HepG2 (cell line): Measurements from ENCODE around the gene SLC7A10. TPM values are rescaled to one million over a fixed set of nuclear protein-coding genes. Genes with fewer than 3 reads are reported as not detected.

Experiments
- CBX2 ChIP-seq, 2 experiments: fragments of 200-600 bp in 1 of 2; sonication (generic); formaldehyde crosslinking in 1 of 2; IDR thresholded peaks; 2 replicates each; pipeline versions ENCODE4 v1.7.0 to v1.8.1; 2018 to 2022; ENCODE audit warnings: low read depth in 2 of 2, low read length in 1 of 2, mild to moderate bottlenecking in 1 of 2, missing genetic modification reagents in 1 of 2
- DMAP1 ChIP-seq: IDR thresholded peaks from 2 replicates; pipeline ENCODE4 v1.6.1; 2016
- FOXC1 ChIP-seq: sonication (generic); formaldehyde crosslinking; IDR thresholded peaks from 2 replicates; pipeline ENCODE4 v1.8.0; 2022; ENCODE audit warnings: mild to moderate bottlenecking, missing genetic modification reagents, borderline replicate concordance
- KLF13 ChIP-seq: sonication (generic); formaldehyde crosslinking; IDR thresholded peaks from 2 replicates; pipeline ENCODE4 v1.4.0; 2020; ENCODE audit warnings: mild to moderate bottlenecking, missing genetic modification reagents
- KLF9 ChIP-seq: IDR thresholded peaks from 2 replicates; pipeline ENCODE4 v1.6.1; 2016; ENCODE audit warnings: low read depth
- RFXAP ChIP-seq: sonication (generic); formaldehyde crosslinking; IDR thresholded peaks from 2 replicates; pipeline ENCODE4 v1.4.0; 2020; ENCODE audit warnings: missing genetic modification reagents, borderline replicate concordance
- RXRA ChIP-seq: sonication (generic); formaldehyde crosslinking; IDR thresholded peaks from 2 replicates; pipeline ENCODE4 v1.5.1; 2020; ENCODE audit warnings: missing genetic modification reagents
- SALL1 ChIP-seq: sonication (generic); formaldehyde crosslinking; IDR thresholded peaks from 2 replicates; pipeline ENCODE4 v1.8.0; 2022; ENCODE audit warnings: mild to moderate bottlenecking, missing genetic modification reagents
- SIX4 ChIP-seq: sonication (generic); formaldehyde crosslinking; IDR thresholded peaks from 2 replicates; pipeline ENCODE4 v1.4.0; 2020; ENCODE audit warnings: missing genetic modification reagents
- SOX13 ChIP-seq, 3 experiments: fragments of 450-650 bp in 1 of 3; sonication (generic) in 1 of 3; formaldehyde crosslinking in 1 of 3; IDR thresholded peaks in 2 of 3; conservative IDR thresholded peaks in 1 of 3; 2 replicates each; pipeline versions ENCODE4 v1.5.0 to v1.6.1; 2016 to 2020; ENCODE audit warnings: antibody characterized with exemption in 1 of 3, mild to moderate bottlenecking in 1 of 3, missing compliant biosample characterization in 1 of 3, missing genetic modification reagents in 1 of 3, moderate library complexity in 1 of 3
- SRSF9 ChIP-seq: fragments of 200-400 bp; formaldehyde crosslinking; IDR thresholded peaks from 2 replicates; pipeline ENCODE4 v1.6.1; 2018; ENCODE audit warnings: borderline replicate concordance, mild to moderate bottlenecking, low read depth, low read length; ENCODE audit not compliant: insufficient read depth, poor library complexity, severe bottlenecking
- ZFYVE20 ChIP-seq: sonication (generic); formaldehyde crosslinking; IDR thresholded peaks from 2 replicates; pipeline ENCODE4 v1.8.0; 2023; ENCODE audit warnings: low read depth, mild to moderate bottlenecking, moderate library complexity, missing genetic modification reagents, borderline replicate concordance
- ZNF367 ChIP-seq: sonication (generic); formaldehyde crosslinking; IDR thresholded peaks from 2 replicates; pipeline ENCODE4 v1.4.0; 2020; ENCODE audit warnings: missing genetic modification reagents, borderline replicate concordance
- ZNF546 ChIP-seq: sonication (generic); formaldehyde crosslinking; conservative IDR thresholded peaks from 2 replicates; pipeline ENCODE4 v1.8.1; 2023; ENCODE audit warnings: mild to moderate bottlenecking, missing genetic modification reagents
- ZNF547 ChIP-seq: sonication (generic); formaldehyde crosslinking; IDR thresholded peaks from 2 replicates; pipeline ENCODE4 v1.5.1; 2020; ENCODE audit warnings: mild to moderate bottlenecking, missing genetic modification reagents
- polyA plus RNA-seq, 8 experiments: library from polyadenylated mRNA; depleted of rRNA in 3 of 8; stranded (reverse) in 7 of 8; unstranded in 1 of 8; fragments of >200 nt; fragmentation: Illumina TruSeq in 4 of 8; extraction: Trizol in 4 of 8; gene quantifications; 2 replicates each; pipeline versions ENCODE4 v1.2.1 to v1.2.3, GENCODE V29; 2011 to 2016; ENCODE audit warnings: low read depth in 4 of 8, missing spikeins in 1 of 8, mixed read lengths in 1 of 8; ENCODE audit not compliant: insufficient read depth in 1 of 8
- total RNA-seq, 5 experiments: library from RNA; depleted of rRNA; stranded (reverse); fragments of >200 nt; fragmentation: Illumina TruSeq; extraction: Trizol; gene quantifications; 2 replicates each; pipeline ENCODE4 v1.2.3, GENCODE V29; 2016; ENCODE audit warnings: low read depth in 1 of 5
- TF ChIP-seq, protein P1 (sequence below): sonication (generic); formaldehyde crosslinking; IDR thresholded peaks from 2 replicates; pipeline ENCODE4 v1.5.1; 2020; ENCODE audit warnings: missing genetic modification reagents, mild to moderate bottlenecking, borderline replicate concordance
- TF ChIP-seq, protein P2 (sequence below), 2 experiments: sonication (generic) in 1 of 2; formaldehyde crosslinking in 1 of 2; IDR thresholded peaks; 2 replicates each; pipeline versions ENCODE4 v1.5.1 to v1.6.1; 2011 to 2020; ENCODE audit warnings: borderline replicate concordance in 1 of 2, low read depth in 1 of 2, low read length in 1 of 2, mild to moderate bottlenecking in 1 of 2, missing genetic modification reagents in 1 of 2, moderate library complexity in 1 of 2
- TF ChIP-seq, protein P3 (sequence below): sonication (generic); formaldehyde crosslinking; IDR thresholded peaks from 2 replicates; pipeline ENCODE4 v1.9.0; 2021; ENCODE audit warnings: missing genetic modification reagents, borderline replicate concordance
- TF ChIP-seq, protein P4 (sequence below): fragments of 450-650 bp; IDR thresholded peaks from 2 replicates; pipeline ENCODE4 v1.6.1; 2017; ENCODE audit warnings: mild to moderate bottlenecking

SLC7A10 gene
- total and polyA plus RNA-seq, 2 of the 13 experiments (the other 11 are each of a cell fraction or from before 2014, with no cell fraction given), result 1.1 to 2.2 TPM

DNA sequence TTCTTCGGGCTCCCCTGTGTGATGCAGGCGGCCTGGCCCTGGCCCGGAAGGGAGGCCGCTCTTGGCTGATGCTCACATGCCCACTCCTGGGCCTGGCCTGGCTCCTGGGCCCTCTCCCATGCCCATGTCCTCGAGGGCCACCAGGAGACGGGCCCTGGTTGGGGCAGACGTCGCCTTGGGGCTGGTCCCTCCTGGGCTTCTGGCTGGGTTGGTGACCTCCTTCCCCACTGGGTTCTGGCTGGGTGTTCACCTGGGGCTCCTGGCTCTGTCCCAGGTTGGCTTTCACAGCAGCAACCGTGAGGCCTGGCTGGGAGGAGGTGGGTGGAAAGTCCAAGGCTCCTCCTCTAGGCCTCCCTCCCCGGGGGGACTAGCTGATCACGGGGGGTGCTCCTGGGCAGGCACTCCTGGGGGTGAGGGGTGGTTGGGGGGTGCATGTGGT lies 15.5 kb upstream of the SLC7A10 start (continued):
- TF ChIP-seq SOX13 (IDR thresholded peaks at IDR 0.05) (no peak), SOX13 (CRISPR knock-in tag; conservative IDR thresholded peaks at IDR 0.05 in 1 of 2, IDR thresholded peaks at IDR 0.05 in 1 of 2) (no peak), DMAP1 (CRISPR knock-in tag) (no peak), RXRA (CRISPR knock-in tag) (no peak), KLF13 (no peak), SRSF9 (no peak), KLF9 (no peak), RFXAP (CRISPR knock-in tag) (no peak), FOXC1 (no peak), SALL1 (CRISPR knock-in tag) (peak; percentile 40), ZNF547 (CRISPR knock-in tag) (no peak), ZNF546 (no peak), CBX2 (IDR thresholded peaks at IDR 0.05; ENCODE audit: low read depth, low read length) (no peak), CBX2 (CRISPR knock-in tag; IDR thresholded peaks at IDR 0.05; ENCODE audit: low read depth) (no peak), SIX4 (no peak), ZNF367 (CRISPR knock-in tag) (no peak), ZFYVE20 (CRISPR knock-in tag) (no peak)
- TF ChIP-seq, protein P1, sequence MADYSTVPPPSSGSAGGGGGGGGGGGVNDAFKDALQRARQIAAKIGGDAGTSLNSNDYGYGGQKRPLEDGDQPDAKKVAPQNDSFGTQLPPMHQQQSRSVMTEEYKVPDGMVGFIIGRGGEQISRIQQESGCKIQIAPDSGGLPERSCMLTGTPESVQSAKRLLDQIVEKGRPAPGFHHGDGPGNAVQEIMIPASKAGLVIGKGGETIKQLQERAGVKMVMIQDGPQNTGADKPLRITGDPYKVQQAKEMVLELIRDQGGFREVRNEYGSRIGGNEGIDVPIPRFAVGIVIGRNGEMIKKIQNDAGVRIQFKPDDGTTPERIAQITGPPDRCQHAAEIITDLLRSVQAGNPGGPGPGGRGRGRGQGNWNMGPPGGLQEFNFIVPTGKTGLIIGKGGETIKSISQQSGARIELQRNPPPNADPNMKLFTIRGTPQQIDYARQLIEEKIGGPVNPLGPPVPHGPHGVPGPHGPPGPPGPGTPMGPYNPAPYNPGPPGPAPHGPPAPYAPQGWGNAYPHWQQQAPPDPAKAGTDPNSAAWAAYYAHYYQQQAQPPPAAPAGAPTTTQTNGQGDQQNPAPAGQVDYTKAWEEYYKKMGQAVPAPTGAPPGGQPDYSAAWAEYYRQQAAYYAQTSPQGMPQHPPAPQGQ (CRISPR knock-in tag), result no peak
- TF ChIP-seq, protein P2, sequence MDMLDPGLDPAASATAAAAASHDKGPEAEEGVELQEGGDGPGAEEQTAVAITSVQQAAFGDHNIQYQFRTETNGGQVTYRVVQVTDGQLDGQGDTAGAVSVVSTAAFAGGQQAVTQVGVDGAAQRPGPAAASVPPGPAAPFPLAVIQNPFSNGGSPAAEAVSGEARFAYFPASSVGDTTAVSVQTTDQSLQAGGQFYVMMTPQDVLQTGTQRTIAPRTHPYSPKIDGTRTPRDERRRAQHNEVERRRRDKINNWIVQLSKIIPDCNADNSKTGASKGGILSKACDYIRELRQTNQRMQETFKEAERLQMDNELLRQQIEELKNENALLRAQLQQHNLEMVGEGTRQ (IDR thresholded peaks at IDR 0.05; ENCODE audit: low read depth, low read length), result no peak
- TF ChIP-seq, protein P2 (CRISPR knock-in tag; IDR thresholded peaks at IDR 0.05; ENCODE audit: borderline replicate concordance), result no peak
- TF ChIP-seq, protein P3, sequence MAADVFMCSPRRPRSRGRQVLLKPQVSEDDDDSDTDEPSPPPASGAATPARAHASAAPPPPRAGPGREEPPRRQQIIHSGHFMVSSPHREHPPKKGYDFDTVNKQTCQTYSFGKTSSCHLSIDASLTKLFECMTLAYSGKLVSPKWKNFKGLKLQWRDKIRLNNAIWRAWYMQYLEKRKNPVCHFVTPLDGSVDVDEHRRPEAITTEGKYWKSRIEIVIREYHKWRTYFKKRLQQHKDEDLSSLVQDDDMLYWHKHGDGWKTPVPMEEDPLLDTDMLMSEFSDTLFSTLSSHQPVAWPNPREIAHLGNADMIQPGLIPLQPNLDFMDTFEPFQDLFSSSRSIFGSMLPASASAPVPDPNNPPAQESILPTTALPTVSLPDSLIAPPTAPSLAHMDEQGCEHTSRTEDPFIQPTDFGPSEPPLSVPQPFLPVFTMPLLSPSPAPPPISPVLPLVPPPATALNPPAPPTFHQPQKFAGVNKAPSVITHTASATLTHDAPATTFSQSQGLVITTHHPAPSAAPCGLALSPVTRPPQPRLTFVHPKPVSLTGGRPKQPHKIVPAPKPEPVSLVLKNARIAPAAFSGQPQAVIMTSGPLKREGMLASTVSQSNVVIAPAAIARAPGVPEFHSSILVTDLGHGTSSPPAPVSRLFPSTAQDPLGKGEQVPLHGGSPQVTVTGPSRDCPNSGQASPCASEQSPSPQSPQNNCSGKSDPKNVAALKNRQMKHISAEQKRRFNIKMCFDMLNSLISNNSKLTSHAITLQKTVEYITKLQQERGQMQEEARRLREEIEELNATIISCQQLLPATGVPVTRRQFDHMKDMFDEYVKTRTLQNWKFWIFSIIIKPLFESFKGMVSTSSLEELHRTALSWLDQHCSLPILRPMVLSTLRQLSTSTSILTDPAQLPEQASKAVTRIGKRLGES (CRISPR knock-in tag), result 0 out of 2 replicates have a peak, but pooled peaks have one; percentile 27
- TF ChIP-seq, protein P4, sequence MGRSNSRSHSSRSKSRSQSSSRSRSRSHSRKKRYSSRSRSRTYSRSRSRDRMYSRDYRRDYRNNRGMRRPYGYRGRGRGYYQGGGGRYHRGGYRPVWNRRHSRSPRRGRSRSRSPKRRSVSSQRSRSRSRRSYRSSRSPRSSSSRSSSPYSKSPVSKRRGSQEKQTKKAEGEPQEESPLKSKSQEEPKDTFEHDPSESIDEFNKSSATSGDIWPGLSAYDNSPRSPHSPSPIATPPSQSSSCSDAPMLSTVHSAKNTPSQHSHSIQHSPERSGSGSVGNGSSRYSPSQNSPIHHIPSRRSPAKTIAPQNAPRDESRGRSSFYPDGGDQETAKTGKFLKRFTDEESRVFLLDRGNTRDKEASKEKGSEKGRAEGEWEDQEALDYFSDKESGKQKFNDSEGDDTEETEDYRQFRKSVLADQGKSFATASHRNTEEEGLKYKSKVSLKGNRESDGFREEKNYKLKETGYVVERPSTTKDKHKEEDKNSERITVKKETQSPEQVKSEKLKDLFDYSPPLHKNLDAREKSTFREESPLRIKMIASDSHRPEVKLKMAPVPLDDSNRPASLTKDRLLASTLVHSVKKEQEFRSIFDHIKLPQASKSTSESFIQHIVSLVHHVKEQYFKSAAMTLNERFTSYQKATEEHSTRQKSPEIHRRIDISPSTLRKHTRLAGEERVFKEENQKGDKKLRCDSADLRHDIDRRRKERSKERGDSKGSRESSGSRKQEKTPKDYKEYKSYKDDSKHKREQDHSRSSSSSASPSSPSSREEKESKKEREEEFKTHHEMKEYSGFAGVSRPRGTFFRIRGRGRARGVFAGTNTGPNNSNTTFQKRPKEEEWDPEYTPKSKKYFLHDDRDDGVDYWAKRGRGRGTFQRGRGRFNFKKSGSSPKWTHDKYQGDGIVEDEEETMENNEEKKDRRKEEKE, result no peak
